ENCODE data around the gene NYAP1. TPM values are rescaled to one million over a fixed set of nuclear protein-coding genes. Genes with fewer than 3 reads are reported as not detected.
"Not testable (repeated sequence)": the region's sequence is repeated elsewhere in the genome, so short reads cannot be mapped to it uniquely, and the experiment has no call there.

The NYAP1 gene
- total and polyA plus RNA-seq, 2 donors from 2014 or later = 0.41 to 0.69 TPM

DNA sequence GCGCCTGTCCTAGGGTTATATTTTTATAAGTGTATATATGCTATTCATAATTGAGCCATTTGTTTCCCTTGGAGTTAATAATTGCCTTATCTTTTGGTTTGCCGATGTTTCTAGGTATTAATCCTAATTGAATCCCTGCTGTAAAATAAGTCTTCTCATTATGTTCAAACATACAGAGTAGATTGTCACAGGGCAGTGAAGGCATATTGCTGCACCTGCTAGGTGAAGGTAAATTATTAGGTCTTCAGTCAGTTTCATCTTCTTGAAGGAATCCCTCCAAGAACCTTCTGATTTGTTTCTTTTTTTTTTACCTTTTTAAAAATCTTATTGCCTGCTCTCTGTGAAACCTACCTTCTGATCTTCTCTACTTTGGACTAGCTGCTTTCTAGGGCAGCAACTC is 37.3 kb downstream of the NYAP1 start:
- FAIRE-seq = no peak

DNA sequence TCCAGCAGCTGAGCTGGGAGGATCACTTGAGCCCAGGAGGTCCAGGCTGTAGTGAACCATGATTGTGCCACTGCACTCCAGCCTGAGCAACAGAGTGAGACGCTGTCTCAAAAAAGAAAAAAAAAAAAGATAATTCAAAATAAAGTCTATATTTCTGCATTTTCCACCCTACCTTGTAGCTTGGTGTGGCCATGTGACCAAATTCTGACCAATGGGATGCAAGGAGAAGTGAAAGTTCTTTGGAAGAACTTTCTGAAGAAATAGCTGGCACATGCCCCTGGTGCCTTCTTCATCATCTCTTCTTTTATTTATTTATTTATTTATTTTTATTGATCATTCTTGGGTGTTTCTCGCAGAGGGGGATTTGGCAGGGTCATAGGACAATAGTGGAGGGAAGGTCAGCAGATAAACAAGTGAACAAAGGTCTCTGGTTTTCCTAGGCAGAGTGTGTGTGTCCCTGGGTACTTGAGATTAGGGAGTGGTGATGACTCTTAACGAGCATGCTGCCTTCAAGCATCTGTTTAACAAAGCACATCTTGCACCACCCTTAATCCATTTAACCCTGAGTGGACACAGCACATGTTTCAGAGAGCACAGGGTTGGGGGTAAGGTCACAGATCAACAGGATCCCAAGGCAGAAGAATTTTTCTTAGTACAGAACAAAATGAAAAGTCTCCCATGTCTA is 38.3 kb downstream of the NYAP1 start:
- H3K9me3 ChIP-seq (ENCODE audit: control insufficient read depth in 2 of 3, insufficient read depth in 1 of 3, low read length in 3 of 3); H3K36me3 ChIP-seq (ENCODE audit: control insufficient read depth in 2 of 3, insufficient read depth in 3 of 3, low read length in 3 of 3); H3K27me3 ChIP-seq (ENCODE audit: control insufficient read depth, insufficient read depth, low read length); H3K4me3 ChIP-seq (ENCODE audit: low read length in 3 of 3); FAIRE-seq; intact Hi-C loops (cut with DNase I); DNase-seq; H3K4me1 ChIP-seq (ENCODE audit: control insufficient read depth in 2 of 3, insufficient read depth in 2 of 3, low read depth in 1 of 3, low read length in 3 of 3); H3K9ac ChIP-seq (ENCODE audit: low read length in 3 of 3); H3K27ac ChIP-seq (ENCODE audit: low read depth in 2 of 2, low read length in 2 of 2): not testable (repeated sequence)

More for the DNA sequence above, 37.3 kb downstream of the NYAP1 start:
- no peak overlapping the region for H3K9ac ChIP-seq (ENCODE audit: low read length in 3 of 3)
- no peak overlapping the region for H3K27ac ChIP-seq (ENCODE audit: low read depth in 2 of 2, low read length in 2 of 2)
- TF ChIP-seq, protein P1, sequence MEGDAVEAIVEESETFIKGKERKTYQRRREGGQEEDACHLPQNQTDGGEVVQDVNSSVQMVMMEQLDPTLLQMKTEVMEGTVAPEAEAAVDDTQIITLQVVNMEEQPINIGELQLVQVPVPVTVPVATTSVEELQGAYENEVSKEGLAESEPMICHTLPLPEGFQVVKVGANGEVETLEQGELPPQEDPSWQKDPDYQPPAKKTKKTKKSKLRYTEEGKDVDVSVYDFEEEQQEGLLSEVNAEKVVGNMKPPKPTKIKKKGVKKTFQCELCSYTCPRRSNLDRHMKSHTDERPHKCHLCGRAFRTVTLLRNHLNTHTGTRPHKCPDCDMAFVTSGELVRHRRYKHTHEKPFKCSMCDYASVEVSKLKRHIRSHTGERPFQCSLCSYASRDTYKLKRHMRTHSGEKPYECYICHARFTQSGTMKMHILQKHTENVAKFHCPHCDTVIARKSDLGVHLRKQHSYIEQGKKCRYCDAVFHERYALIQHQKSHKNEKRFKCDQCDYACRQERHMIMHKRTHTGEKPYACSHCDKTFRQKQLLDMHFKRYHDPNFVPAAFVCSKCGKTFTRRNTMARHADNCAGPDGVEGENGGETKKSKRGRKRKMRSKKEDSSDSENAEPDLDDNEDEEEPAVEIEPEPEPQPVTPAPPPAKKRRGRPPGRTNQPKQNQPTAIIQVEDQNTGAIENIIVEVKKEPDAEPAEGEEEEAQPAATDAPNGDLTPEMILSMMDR (IDR thresholded peaks at IDR 0.05; ENCODE audit: borderline replicate concordance, extremely low read depth, insufficient read depth) = no peak
- no peaks in the 10 kb centered on the region for H3K9me3 ChIP-seq (ENCODE audit: control insufficient read depth in 2 of 3, insufficient read depth in 1 of 3, low read length in 3 of 3)
- DNase-seq = no peak
- no peaks in the 10 kb centered on the region for H3K36me3 ChIP-seq (ENCODE audit: control insufficient read depth in 2 of 3, insufficient read depth in 3 of 3, low read length in 3 of 3)
- intact Hi-C loops (cut with DNase I) = no loop called here
- no peaks in the 10 kb centered on the region for H3K27me3 ChIP-seq (ENCODE audit: control insufficient read depth, insufficient read depth, low read length)
- no peak overlapping the region for H3K4me3 ChIP-seq (ENCODE audit: low read length in 3 of 3)
- H3K4me1 ChIP-seq (ENCODE audit: control insufficient read depth in 2 of 3, insufficient read depth in 2 of 3, low read depth in 1 of 3, low read length in 3 of 3) = no peaks in the 10 kb centered on the region

DNA sequence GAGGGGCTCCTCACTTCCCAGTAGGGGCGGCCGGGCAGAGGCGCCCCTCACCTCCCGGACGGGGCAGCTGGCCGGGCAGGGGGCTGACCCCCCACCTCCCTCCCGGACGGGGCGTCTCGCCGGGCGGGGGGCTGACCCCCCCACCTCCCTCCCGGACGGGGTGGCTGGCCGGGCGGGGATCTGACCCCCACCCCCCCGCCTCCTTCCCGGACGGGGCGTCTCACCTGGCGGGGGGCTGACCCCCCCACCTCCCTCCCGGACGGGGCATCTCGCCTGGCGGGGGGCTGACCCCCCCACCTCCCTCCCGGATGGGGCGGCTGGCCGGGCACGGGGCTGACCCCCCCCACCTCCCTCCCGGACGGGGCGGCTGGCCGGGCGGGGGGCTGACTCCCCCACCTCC is 39.5 kb downstream of the NYAP1 start:
- DNase-seq; H3K27me3 ChIP-seq (ENCODE audit: control insufficient read depth, insufficient read depth, low read length); H3K27ac ChIP-seq (ENCODE audit: low read depth in 2 of 2, low read length in 2 of 2); H3K9ac ChIP-seq (ENCODE audit: low read length in 3 of 3); H3K9me3 ChIP-seq (ENCODE audit: control insufficient read depth in 2 of 3, insufficient read depth in 1 of 3, low read length in 3 of 3); FAIRE-seq; H3K4me1 ChIP-seq (ENCODE audit: control insufficient read depth in 2 of 3, insufficient read depth in 2 of 3, low read depth in 1 of 3, low read length in 3 of 3); H3K4me3 ChIP-seq (ENCODE audit: low read length in 3 of 3); intact Hi-C loops (cut with DNase I); H3K36me3 ChIP-seq (ENCODE audit: control insufficient read depth in 2 of 3, insufficient read depth in 3 of 3, low read length in 3 of 3): not testable (repeated sequence)

DNA sequence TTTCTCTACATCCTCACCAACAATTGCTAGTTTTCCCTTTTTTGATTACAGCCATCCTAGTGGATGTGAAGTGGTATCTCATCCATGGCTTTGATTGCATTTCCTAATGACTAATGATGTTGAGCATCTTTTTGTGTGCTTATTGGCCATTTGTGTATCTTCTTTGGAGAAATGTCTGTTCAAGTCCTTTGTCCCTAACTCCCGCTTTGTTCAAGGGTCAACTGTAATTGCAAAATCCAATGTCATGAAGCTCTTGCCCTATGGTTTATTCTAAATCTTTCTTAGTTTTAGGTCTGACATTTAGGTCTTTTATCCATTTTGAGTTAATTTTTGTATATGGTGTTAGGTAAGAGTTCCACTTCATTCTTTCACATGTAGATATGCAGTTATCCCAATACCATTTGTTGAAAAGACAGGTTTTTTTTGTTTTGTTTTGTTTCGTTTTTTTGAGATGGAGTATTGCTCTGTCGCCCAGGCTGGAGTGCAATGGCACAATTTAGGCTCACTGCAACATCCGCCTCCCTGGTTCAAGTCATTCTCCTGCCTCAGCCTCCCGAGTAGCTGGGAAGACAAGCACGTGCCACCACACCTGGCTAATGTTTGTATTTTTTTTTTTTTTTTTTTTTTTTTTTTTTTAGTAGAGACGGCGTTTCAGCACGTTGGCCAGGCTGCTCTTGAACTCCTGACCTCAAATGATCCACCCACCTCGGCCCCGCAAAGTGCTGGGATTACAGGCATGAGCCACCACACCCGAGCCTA is 44.6 kb downstream of the NYAP1 start:
- FAIRE-seq; H3K9ac ChIP-seq (ENCODE audit: low read length in 3 of 3); H3K27ac ChIP-seq (ENCODE audit: low read depth in 2 of 2, low read length in 2 of 2); H3K27me3 ChIP-seq (ENCODE audit: control insufficient read depth, insufficient read depth, low read length); H3K4me1 ChIP-seq (ENCODE audit: control insufficient read depth in 2 of 3, insufficient read depth in 2 of 3, low read depth in 1 of 3, low read length in 3 of 3); DNase-seq; intact Hi-C loops (cut with DNase I); H3K4me3 ChIP-seq (ENCODE audit: low read length in 3 of 3); H3K9me3 ChIP-seq (ENCODE audit: control insufficient read depth in 2 of 3, insufficient read depth in 1 of 3, low read length in 3 of 3); H3K36me3 ChIP-seq (ENCODE audit: control insufficient read depth in 2 of 3, insufficient read depth in 3 of 3, low read length in 3 of 3): not testable (repeated sequence)

Data from kidney (tissue), 14 donors.